Endothelial cell of umbilical vein (primary cell): ENCODE data around the gene MPDZ. TPM values are rescaled to one million over a fixed set of nuclear protein-coding genes. Genes with fewer than 3 reads are reported as not detected.

Experiments used
- BruUV-seq: library from RNA; stranded (reverse); fragments of 400-500 nt; replicated peaks from 2 replicates; lab custom pipeline; 2021; lab: Mats Ljungman, UMichigan
- CTCF ChIA-PET: fragments of 300-600, 350-600 bp; sonication (Branson Sonifier 250); formaldehyde crosslinking; loops from one replicate; lab custom pipeline; 2021; ENCODE audit warnings: antibody characterized with exemption, inconsistent platforms; lab: Charles Lee
- POLR2A ChIA-PET: fragments of 300-600, 350-600 bp; sonication (Branson Sonifier 250); formaldehyde crosslinking; loops from one replicate; lab custom pipeline; 2021; ENCODE audit warnings: antibody characterized with exemption, inconsistent platforms; lab: Charles Lee
- DNase-seq: peaks from one replicate; pipeline ENCODE4 v3.0.0-alpha.2; 2011; ENCODE audit warnings: low read depth, low spot score
- FAIRE-seq: peaks from 2 replicates; lab custom pipeline; 2011; peaks lifted over from hg19 to GRCh38; lab: Jason Lieb, UNC
- H2AFZ ChIP-seq: 2 replicates; pipeline ENCODE4 v1.6.0; 2012; ENCODE audit warnings: low read depth, low read length, control low read depth, inconsistent platforms
- H3K27ac ChIP-seq: 2 replicates; pipeline ENCODE4 v1.5.1; 2011; ENCODE audit warnings: low read depth, mild to moderate bottlenecking, control low read depth, low read length, moderate library complexity; ENCODE audit not compliant: insufficient read depth
- H3K27me3 ChIP-seq, 2 experiments: 2 replicates each; pipeline versions ENCODE4 v1.6.0 to v1.6.1; 2011; ENCODE audit warnings: low read length in 2 of 2, mixed read lengths in 1 of 2; ENCODE audit not compliant: control insufficient read depth in 2 of 2, insufficient read depth in 2 of 2
- H3K36me3 ChIP-seq, 2 experiments: 2 replicates in 1 of 2; 3 replicates in 1 of 2; pipeline ENCODE4 v1.5.1; 2011; ENCODE audit warnings: low read length in 2 of 2, mild to moderate bottlenecking in 1 of 2, moderate library complexity in 1 of 2; ENCODE audit not compliant: control insufficient read depth in 2 of 2, insufficient read depth in 2 of 2; ENCODE audit errors: extremely low read depth in 1 of 2
- H3K4me1 ChIP-seq: 3 replicates; pipeline ENCODE4 v1.5.1; 2011; ENCODE audit warnings: mild to moderate bottlenecking, low read length; ENCODE audit not compliant: control insufficient read depth, insufficient read depth; ENCODE audit errors: extremely low read depth
- H3K4me2 ChIP-seq: 2 replicates; pipeline ENCODE4 v1.6.1; 2011; ENCODE audit warnings: low read length, control low read depth, mixed read lengths; ENCODE audit not compliant: insufficient read depth
- H3K4me3 ChIP-seq, 3 experiments: fragments of 200-600 bp in 1 of 3; sonication (generic), shearing (Covaris generic) in 1 of 3; replicated peaks in 1 of 3; 2 replicates each; pipeline ENCODE4 v1.5.1; 2011 to 2016; ENCODE audit warnings: control low read depth in 3 of 3, low read length in 3 of 3, mild to moderate bottlenecking in 2 of 3, inconsistent platforms in 1 of 3, low read depth in 1 of 3, moderate library complexity in 1 of 3; ENCODE audit not compliant: insufficient read depth in 1 of 3
- H3K79me2 ChIP-seq: 2 replicates; pipeline ENCODE4 v1.6.0; 2012; ENCODE audit warnings: low read length, inconsistent platforms; ENCODE audit not compliant: control insufficient read depth, insufficient read depth
- H3K9ac ChIP-seq: replicated peaks from 2 replicates; pipeline ENCODE3; 2011; ENCODE audit warnings: low read length, control low read depth; ENCODE audit not compliant: insufficient read depth; ENCODE audit errors: extremely low read depth
- H3K9me1 ChIP-seq: replicated peaks from 3 replicates; pipeline ENCODE4 v1.6.0; 2011; ENCODE audit warnings: mild to moderate bottlenecking, low read length; ENCODE audit not compliant: control insufficient read depth, insufficient read depth; ENCODE audit errors: extremely low read depth
- H3K9me3 ChIP-seq: replicated peaks from 2 replicates; pipeline ENCODE4 v1.5.1; 2012; ENCODE audit warnings: low read length, inconsistent platforms; ENCODE audit not compliant: control insufficient read depth, insufficient read depth
- H4K20me1 ChIP-seq: replicated peaks from 2 replicates; pipeline ENCODE3; 2011; ENCODE audit warnings: mild to moderate bottlenecking, low read length; ENCODE audit not compliant: control insufficient read depth, insufficient read depth; ENCODE audit errors: extremely low read depth
- EZH2 ChIP-seq: IDR thresholded peaks from 2 replicates; pipeline ENCODE4 v1.6.1; 2012; ENCODE audit warnings: borderline replicate concordance, low read depth, mild to moderate bottlenecking, moderate library complexity, low read length, inconsistent platforms; ENCODE audit not compliant: severe bottlenecking
- FOS ChIP-seq: IDR thresholded peaks from 2 replicates; pipeline ENCODE4 v1.6.1; 2011; ENCODE audit warnings: mild to moderate bottlenecking, low read length, moderate library complexity, borderline replicate concordance; ENCODE audit not compliant: insufficient read depth
- GATA2 ChIP-seq: IDR thresholded peaks from 2 replicates; pipeline ENCODE4 v1.7.0; 2011; ENCODE audit warnings: low read depth, mild to moderate bottlenecking, moderate library complexity, mixed read lengths, low read length; ENCODE audit not compliant: insufficient read length, insufficient read depth
- JUN ChIP-seq: IDR thresholded peaks from 2 replicates; pipeline ENCODE4 v1.6.1; 2011; ENCODE audit warnings: borderline replicate concordance, low read depth; ENCODE audit not compliant: insufficient read length, insufficient read depth
- MAX ChIP-seq: IDR thresholded peaks from 2 replicates; pipeline ENCODE4 v1.6.1; 2011; ENCODE audit not compliant: insufficient read depth, insufficient read length
- MYC ChIP-seq: IDR thresholded peaks from one replicate; pipeline ENCODE4 v1.6.1; 2011; ENCODE audit warnings: mild to moderate bottlenecking, low read depth, low read length
- POLR2A ChIP-seq: IDR thresholded peaks from 2 replicates; pipeline ENCODE4 v1.6.1; 2012; ENCODE audit warnings: low read depth, mild to moderate bottlenecking, control low read depth, low read length
- POLR2AphosphoS5 ChIP-seq: IDR thresholded peaks from 2 replicates; pipeline ENCODE4 v1.6.1; 2012; ENCODE audit warnings: low read depth, mild to moderate bottlenecking, control low read depth, low read length, moderate library complexity; ENCODE audit not compliant: insufficient read depth
- dilution Hi-C: fragments of 300-500 bp; cut with MboI; formaldehyde crosslinking; loops from one replicate; pipeline ENCODE4 v1.15.0; 2019; ENCODE audit warnings: low sequenced_read_pairs; ENCODE audit not compliant: extremely low pct_ligation_motif_present
- intact Hi-C: fragments of 100-400 bp; cut with micrococcal nuclease; formaldehyde crosslinking; loops from one replicate; pipeline ENCODE4 v1.10.0; 2022
- polyA plus RNA-seq, 4 experiments: library from polyadenylated mRNA; depleted of rRNA in 3 of 4; stranded (reverse) in 3 of 4; unstranded in 1 of 4; fragments of >200 nt; gene quantifications; 2 replicates each; pipeline versions ENCODE4 v1.2.1 to v1.2.3, GENCODE V29; 2011 to 2012; ENCODE audit warnings: missing spikeins in 1 of 4
- total RNA-seq: library from RNA; stranded (reverse); gene quantifications from 2 replicates; pipeline ENCODE4 v1.2.3, GENCODE V29; 2021
- TF ChIP-seq, protein P1 (sequence below), 2 donors: IDR thresholded peaks; 1 replicate in 1 of 2; 2 replicates in 1 of 2; pipeline ENCODE4 v1.5.1; 2011; ENCODE audit warnings: low read length in 2 of 2, mild to moderate bottlenecking in 2 of 2, moderate library complexity in 2 of 2, control low read depth in 1 of 2, inconsistent platforms in 1 of 2, low read depth in 1 of 2; ENCODE audit not compliant: insufficient read depth in 1 of 2; ENCODE audit errors: extremely low read depth in 1 of 2

Gene MPDZ
- total and polyA plus RNA-seq, 2 donors (not counting 3 experiments of a cell fraction or from before 2014, with no cell fraction given), result 22.3 to 54.4 TPM

- H4K20me1 ChIP-seq, result no peaks in the 10 kb centered on the region
- H2AFZ ChIP-seq, result no peak overlapping the region
- H3K36me3 ChIP-seq, result peaks cover 4 to 5% of the 10 kb centered on the region in 2 experiments
- no peak for DNase-seq
- no peak overlapping the region for H3K4me2 ChIP-seq
- no peaks in the 10 kb centered on the region for H3K27me3 ChIP-seq
- no peak overlapping the region for H3K27ac ChIP-seq
- H3K79me2 ChIP-seq, result no peaks in the 10 kb centered on the region
- H3K9me3 ChIP-seq, result no peaks in the 10 kb centered on the region
- ChIA-PET POLR2A (no interaction called here), CTCF (interaction anchor here (1.7 kb wide), 1 partner anchor 11 kb away, joined by 5 read pairs; no protein-coding TSS in a partner anchor)
- TF ChIP-seq FOS (no peak), EZH2 (no peak), POLR2AphosphoS5 (no peak), GATA2 (no peak), POLR2A (no peak), MYC (no peak), JUN (no peak), MAX (no peak)
- TF ChIP-seq, protein P1, sequence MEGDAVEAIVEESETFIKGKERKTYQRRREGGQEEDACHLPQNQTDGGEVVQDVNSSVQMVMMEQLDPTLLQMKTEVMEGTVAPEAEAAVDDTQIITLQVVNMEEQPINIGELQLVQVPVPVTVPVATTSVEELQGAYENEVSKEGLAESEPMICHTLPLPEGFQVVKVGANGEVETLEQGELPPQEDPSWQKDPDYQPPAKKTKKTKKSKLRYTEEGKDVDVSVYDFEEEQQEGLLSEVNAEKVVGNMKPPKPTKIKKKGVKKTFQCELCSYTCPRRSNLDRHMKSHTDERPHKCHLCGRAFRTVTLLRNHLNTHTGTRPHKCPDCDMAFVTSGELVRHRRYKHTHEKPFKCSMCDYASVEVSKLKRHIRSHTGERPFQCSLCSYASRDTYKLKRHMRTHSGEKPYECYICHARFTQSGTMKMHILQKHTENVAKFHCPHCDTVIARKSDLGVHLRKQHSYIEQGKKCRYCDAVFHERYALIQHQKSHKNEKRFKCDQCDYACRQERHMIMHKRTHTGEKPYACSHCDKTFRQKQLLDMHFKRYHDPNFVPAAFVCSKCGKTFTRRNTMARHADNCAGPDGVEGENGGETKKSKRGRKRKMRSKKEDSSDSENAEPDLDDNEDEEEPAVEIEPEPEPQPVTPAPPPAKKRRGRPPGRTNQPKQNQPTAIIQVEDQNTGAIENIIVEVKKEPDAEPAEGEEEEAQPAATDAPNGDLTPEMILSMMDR (IDR thresholded peaks at IDR 0.05; ENCODE audit: extremely low read depth in 1 of 2, insufficient read depth in 1 of 2, low read depth in 1 of 2, low read length in 2 of 2), result no peak
- H3K9me1 ChIP-seq, result no peaks in the 10 kb centered on the region
- peaks cover 14% of the 10 kb centered on the region for H3K4me1 ChIP-seq
- H3K4me3 ChIP-seq, result no peak overlapping the region
- no TSS peak for BruUV-seq
- intact Hi-C loops, result no loop called here
- FAIRE-seq, result no peak
- dilution Hi-C loops, result no loop called here
- H3K9ac ChIP-seq, result no peak overlapping the region
Observed at GRCh38 chr9:13145340-13145739, 134.2 kb downstream of the MPDZ start.
